GM21390 (cell line): ENCODE measurements around the gene CERKL.

ENCODE experiments used
- ATAC-seq: cut with Tn5 transposase; IDR thresholded peaks from one replicate; pipeline ENCODE4 v1.9.1; 2021; ENCODE audit not compliant: unreplicated experiment

CERKL gene

DNA sequence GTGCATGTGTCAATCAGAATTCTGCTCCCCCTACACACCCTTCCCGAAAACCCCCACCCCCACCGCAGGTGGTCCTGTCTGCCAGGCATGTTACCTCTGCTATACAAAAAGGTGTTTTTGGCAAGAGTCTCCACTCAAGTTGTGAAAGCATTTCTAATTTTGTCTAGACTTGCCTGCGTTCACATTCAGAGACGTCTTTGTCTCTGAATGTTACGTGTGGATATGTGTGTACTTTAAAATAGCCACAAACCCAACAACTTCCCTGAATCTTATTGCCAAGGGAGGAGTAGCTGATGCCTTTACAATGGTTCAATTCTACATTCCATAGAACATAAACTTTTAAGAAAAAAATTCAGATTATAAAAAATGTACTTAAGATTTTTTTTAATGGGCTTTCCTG lies 133.1 kb downstream of the CERKL start:
- no peak for ATAC-seq

DNA sequence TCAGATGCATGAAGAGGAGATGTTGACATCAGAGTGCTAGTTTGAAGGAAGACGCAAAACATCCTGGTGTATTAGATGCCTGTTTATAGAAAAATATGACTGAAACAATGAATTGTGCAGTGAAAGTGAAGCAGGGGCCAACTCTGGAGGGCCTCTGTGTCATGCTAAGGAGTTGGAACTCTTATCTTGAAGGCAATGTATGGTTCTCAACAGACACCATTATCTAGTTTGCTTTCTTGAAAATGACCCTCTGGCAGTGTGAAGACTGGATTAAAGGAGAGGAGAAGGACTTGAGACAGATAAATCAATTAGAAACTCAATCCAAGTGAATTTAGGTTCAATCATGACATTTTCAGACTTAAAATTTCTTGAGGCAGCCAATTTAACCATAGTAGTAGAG lies 136.7 kb downstream of the CERKL start:
- no peak for ATAC-seq

DNA sequence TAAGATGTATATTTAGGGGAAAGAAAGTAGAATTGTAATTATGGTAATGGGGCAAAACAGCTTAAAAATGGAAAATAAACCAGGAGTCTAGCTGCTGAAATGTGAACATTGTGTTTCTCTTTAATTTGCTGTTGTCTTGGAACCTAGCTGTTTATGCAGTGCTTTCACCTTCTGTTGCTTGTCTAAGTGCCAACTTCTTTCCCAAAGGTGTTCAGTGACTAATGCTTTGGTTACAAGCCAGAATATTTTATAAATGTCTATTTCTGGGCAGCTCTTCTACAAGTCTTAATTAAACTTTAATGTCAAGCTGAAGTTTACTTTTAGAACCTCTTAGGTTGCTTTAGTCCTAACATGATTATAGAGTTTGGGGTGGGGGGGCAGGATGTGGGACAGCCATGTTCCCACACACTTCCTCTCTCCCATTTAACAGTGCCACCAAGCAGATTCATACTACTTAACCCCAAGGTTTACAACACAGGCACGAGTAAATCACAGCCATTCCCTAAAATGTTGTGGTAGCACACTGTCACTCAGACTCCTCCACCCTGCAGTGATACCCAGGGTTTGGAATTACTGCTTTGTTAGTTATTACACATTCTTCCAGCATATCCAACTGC lies 139.1 kb downstream of the CERKL start:
- ATAC-seq: no peak

DNA sequence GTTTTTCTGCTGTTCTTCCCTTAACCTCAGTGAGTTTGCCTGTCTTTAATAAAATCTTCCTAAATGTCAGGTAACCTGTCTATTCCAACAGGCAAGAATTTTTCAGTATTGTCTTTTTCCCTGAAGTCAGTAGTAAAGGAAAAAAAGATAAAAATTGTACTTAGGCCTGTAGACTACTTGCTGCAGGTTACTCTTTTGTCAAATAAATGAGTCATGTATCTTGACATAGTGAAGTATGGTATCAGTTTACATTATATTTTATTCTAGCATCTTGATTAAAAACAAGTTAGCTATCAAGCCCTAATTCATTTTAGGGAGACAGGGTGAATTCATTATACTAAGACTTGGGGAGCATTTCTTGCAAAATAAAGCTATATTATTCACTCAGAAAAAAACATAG lies 139.9 kb downstream of the CERKL start:
- no peak for ATAC-seq

DNA sequence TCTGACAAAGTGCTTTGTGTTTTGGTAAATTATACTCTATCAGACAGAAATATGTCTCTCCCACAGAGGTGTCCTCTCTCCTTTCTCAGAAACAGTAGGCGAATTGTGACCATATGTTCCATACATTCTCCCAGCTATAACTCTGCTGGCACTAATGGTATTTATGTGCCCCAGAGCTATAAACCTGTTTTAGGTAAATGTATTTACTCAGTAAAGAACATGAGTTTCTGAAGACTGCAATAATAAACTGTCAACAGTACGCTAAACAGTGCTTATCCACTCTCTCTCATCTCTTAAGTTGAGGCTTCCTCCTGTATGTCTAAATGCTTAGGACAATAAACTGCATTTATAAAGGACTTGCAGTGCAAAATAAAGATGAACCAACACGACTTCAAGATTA lies 141.2 kb downstream of the CERKL start:
- ATAC-seq: no peak

DNA sequence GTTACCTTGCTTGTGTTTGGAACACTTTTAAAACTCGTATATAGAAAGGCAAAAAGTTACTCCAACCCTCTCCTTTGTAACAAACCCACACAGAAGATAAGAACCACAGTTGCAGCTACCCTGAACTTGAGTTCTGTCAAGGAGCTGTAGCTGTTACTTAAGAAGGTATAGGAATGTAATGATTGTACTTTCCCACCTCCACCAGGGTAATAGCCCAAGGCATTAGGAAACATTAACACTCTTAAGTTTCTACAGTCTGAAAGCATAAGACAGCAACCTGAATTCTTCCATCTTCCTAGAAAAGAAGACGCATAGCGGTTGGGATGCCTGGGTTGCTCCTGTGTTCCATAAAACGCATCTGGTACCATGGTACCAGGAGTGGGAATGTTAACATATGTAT lies 156.7 kb downstream of the CERKL start:
- ATAC-seq: no peak

DNA sequence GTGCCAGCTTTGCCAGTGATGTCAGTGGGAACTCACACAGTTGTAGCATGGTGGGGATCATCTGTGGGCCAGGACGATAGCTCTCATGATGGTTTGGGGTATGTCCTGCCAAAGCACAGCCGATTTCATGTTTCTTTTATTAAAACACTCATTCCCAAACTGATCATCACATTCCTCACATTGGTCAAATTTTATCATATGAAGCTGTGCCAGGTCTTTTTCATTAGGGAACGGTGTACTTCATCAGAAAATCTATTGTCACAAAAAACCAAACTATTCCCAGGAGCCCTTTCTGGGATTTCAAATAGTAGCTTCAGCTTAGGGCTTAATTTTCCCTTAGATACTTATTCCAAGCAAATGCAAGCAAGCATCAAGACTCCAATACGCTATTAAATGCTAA lies 157.7 kb downstream of the CERKL start:
- ATAC-seq: no peak
